GM21723 (cell line): ENCODE measurements around the gene ELK3.

Source experiments
- ATAC-seq: cut with Tn5 transposase; IDR thresholded peaks from one replicate; pipeline ENCODE4 v1.9.1; 2021; ENCODE audit warnings: mild to moderate bottlenecking, moderate library complexity; ENCODE audit not compliant: unreplicated experiment

Gene ELK3

DNA sequence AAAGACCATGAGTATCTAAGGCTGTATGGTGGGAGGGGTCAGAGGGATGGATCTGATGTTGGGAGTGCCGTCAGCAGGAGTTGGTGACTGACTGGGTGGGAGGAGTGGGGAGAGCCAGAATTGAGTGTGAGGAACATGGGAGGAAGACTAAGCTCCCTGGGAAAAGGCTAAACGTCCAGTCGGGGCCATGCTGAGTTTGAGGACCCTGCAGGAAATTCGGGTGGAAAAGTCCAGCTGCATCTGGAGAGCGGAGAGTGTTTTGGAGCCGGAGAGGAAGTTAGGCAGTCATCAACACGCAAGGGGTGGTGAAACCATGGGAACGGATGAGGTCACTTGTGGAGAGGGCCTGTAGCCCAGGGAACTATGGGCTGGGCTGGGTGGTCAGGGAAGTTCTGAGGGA lies 60.9 kb downstream of the ELK3 start:
- ATAC-seq: no peak

DNA sequence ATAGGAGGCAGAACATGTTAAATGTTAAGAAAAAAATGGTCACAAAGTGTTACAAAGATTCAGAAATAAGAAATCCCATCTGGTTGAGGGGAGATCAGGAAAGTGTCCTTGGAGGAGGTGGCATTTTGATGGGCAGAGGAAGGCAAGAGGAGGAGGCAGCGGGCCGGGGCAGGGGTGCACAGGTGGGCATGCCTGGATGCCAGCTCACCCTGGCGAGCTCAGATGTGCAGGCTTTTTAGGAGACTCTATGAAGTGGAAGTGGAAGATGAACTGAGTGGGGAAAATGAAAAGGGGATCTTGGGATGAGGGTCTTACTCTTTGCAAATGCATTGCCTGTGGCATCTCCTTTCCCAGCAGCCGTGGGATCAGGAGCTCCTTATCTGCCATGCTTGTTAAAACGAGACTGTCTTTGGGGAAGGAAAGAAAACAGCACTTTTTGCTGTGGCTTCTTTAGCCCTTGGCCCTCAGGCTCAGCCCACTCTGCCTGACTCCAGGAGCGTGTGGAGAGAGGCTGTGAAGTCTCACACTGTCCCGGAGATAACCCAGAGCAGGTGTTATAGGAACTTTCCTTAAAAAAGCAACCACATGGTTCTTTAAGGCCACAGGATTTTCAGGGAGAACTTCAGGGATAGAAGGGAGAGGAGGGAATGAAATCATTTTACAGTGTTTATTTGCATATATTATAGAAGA lies 62.6 kb downstream of the ELK3 start:
- no peak for ATAC-seq

DNA sequence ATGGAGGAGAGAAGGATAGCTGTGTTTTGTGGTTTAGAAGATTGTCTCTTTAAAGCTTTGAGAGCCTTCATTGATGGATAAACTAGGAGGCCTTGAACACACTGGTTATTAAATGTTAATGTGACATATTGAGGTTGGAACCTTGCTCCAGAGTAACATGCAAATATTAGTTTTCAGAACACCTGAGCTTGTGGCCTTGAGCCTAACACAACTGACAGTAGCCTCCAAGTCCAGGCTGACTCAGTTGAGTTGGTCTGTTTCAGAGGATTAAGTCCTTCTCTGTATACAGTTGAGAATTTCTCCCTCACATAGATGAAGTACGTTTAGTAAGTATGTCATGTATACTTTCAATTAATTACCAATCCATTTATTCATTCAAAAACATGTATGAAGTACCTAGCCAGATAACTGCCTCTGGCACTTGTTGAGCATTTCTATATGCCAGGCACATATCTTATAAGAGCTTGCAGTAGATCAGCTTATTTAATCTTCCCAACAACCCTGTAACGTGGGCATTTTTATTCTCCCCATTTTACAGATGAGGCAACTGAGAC lies 63.5 kb downstream of the ELK3 start:
- ATAC-seq: no peak

DNA sequence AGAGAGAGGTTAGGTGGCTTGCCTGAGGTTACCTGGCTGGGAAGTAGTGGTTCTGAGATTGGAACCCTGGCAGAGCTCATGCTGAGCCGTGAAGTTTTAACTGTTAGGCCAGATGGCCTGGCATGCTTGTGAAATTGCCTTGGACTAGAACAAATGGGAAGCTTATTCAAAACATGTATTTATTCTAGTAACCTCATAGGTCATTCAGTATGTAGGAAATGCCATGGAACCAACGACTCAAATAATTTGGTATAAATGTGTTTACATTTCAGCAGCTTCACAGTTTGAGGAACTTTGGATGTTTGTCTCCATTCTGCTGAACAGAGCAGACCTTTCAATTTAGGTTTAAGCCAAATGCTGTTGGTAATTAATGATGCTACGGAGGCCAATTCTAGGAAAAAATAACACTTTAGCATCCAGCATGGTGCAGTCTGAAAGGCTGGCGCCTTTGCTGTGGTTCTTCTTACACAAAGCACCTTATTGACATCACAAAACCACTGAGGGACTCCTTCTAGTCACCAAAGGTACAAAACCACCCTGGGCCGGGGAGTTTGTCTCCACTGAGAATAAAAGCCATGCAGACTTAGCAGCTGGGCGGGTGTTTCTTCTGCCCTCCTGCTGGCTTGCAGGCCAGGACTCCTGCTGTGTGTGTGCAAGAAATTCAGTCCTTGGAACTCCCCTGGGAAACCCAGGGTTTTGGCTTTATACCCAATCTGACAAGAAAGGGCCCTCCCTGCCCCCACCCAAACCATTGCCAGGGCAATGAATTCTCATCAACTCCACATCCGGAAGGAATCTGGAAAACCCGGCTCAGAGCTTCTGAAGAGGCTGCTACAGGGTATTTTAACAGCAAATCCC lies 64.2 kb downstream of the ELK3 start:
- no peak for ATAC-seq

DNA sequence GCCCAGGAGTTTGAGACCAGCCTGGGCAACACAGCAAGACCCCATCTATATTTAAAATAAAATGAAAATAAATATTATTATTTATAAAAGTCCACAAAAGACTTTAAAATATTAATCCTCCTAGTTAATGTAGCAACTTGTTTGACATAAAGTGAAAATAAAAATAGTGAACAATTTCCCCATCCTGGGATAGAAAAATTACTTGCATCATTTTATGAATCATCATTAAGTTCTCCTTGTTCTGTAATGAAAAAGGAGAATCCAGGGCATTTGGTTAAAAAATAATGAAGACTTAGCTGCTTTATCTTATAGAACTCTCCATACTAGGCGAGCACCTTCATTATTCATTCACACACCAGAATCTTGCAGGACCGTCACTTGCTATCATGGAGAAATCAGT lies 66.1 kb downstream of the ELK3 start:
- no peak for ATAC-seq

DNA sequence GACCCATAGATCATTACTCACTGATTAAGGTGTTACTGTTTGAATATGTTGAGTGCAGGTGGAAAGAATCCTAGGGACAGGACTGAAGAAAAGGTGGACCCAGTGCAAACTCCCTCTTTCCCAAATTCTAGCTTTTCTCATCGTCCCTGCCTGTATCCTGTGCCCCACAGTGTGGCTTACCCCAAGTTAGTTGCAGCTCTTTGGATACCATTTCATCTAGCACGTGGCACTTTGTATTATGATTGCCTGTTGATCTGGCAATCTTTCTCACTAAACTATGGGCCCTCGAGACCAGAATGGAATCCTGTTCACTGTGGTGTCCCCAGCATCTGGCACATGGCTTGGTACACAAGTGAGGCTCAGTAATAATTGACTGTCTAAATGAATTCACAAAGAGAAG lies 66.5 kb downstream of the ELK3 start:
- ATAC-seq: no peak

DNA sequence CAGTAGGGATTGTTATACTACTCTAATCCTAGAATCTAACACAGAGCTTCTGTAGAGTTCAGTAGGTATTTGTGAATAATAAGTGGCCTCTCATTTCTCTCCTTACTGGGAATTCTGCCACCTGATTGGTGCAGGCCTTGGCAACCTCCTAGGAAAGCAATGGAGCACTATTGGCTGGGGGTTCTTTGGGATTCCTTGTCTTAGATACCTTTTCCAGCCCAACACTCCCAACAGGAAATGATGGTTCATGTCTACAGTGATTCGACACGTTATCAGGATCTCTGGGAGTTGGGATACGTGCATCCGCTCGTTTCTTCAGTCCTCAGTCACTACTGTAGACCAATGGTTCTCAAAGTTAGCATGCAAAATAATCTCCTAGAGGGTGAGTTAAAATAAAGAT lies 67.4 kb downstream of the ELK3 start:
- ATAC-seq: no peak

DNA sequence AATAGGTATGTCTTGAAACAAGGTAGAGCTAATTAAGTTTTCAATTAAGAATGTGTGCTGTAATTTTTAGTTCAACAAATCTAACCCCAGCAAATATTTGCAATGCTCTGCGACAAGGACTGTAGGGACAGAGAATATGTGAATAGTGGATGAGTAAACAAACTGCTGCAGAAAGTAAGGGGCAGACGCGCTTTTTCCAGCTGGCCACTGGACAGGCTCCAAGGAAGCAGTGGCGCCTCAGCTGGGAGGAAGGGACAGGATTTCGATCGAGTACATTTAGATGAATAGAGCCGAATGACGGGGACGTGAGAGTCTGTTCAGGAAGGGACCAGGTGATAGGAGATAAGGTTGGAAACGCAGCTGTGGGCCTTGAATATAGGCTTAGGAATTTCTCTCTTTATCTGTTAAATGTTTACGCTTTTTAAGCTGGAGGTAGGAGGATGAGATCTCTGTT lies 69.3 kb downstream of the ELK3 start:
- no peak for ATAC-seq

DNA sequence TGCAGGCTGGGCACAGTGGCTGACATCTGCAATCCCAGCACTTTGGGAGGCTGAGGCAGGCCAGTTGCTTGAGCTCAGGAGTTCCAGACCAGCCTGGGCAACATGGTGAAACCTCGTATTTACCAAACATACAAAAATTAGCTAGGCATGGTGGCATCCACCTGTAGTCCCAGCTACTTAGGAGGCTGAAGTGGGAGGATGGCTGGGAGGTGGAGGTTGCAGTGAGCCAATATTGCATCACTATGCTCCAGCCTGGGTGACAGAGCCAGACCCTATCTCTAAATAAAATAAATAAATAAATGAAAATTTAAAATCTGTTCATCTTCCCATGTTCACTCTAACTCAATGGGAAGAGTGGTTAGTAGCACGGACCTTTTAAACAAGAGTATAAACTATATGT lies 71.2 kb downstream of the ELK3 start:
- ATAC-seq: no peak

DNA sequence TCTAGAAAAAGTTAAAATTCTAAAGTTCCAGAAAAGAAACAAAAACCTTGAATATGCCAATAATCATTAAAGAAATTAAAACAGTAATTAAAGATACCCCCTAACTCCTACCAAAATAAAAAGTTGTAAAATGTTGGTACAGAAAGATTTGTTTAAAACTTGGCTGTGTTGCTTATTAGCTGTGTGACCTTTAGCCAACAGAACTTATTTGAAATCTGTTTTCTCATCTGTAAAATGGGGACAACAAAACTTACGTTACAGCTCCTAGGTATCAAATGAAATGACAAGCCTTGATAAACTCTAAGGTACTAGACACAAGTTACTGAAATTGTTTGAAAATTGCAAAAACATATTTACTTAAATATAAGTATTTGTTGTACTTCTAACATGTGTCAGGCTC lies 71.7 kb downstream of the ELK3 start:
- no peak for ATAC-seq

DNA sequence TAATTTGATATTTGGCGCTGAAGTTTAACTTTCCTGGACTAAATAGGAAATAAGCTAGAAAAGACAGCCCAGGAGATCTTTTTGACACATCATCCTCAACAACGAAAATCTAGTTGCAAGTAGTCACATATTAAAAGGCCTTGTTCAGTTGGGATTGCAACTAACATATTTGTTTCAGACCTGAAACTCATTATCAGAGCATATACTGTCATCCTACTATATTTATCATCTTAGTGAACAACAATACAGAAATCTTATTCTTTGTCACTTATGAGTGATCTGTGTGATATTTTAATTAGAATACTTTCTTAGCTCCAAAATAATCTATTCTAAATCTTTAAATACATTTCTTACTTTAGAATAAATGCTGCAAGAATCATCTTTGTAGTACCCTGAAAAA lies 72.1 kb downstream of the ELK3 start:
- ATAC-seq: no peak

DNA sequence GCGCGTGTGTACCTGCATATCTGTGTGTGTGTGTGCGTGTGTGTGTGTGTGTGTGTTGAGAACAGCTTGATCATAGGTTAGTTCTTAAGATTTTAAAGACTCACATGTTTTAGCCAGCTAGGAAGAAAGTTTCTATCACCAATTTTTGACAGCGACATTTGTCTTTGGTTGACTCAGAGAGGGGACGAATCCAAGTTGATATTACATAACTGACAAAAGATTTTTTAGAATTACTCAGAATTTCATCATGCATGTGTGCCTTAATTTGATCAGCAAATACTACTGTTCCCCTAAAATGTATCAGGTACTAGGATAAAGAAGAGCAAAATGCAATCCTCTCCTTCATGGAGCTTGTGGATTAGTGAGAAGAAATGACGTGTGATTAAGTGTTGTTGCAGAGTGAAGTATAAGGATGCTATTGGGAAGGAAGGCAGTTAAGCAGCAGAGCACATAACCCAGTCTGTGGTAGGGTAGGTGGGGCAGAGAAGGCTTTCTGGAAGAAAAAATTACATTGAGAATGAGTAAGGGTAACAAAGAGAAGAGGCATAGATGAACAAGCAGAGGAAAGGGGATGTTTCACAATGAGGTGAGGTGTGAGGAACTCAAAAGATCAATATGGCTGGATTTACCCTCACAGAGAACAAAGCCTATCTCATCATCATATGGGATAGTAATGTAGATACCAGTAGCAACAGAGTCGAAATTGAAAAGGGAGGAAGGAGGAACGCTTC lies 77.5 kb downstream of the ELK3 start:
- ATAC-seq: no peak

DNA sequence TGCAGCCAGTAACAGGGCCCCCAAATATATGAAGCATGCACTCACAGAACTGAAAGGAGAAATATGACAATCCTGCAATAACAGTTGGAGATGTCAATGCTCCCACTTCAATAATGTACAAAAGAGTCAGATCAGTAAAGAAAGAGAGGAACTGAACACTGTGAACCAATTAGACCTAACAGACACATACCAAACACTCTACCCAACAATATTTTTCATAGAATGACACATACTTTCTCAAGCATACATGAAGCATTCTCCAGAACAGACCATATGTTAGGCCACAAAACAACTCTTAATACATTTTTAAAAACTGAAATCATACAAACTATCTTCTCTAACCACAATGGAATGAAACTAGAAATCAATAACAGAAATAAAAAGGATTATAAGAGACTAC lies 80.2 kb downstream of the ELK3 start:
- no peak for ATAC-seq

DNA sequence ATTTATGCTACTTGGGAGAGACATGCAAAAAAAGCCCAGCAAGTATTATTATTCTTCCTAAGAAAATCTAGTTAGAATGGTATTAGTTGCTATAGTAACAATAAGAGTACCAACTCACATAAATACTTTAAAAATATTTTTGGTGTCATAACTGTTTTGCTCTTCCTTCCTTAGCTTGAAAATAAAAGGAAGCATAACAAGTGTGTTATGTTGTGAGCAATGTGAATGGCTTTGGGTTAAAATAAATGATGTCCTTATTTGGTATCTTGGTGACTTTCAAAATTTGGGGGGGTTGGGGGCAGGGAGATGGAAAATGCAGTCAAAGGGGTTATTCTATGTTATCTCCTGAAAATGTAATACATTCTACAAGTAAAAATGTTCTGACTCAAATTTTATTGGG lies 91.0 kb downstream of the ELK3 start:
- no peak for ATAC-seq

DNA sequence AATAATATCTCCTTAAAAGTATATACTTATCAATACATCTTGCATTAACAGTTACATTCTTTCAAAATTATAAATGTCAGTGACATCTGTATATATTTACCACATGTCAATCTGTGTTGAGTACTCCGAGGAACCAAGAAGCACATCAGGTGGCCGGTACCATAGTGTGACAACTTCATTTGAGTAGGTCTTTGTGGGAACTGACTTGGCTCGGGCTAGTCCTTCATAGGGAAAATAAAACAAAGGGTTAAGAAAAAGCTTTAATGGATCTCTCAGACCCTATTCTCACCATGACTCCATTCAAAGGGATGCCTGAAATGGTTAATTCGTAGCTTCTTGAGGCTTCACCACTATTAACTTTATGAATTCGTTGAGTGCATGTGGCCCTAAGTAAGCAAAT lies 94.9 kb downstream of the ELK3 start:
- ATAC-seq: no peak

DNA sequence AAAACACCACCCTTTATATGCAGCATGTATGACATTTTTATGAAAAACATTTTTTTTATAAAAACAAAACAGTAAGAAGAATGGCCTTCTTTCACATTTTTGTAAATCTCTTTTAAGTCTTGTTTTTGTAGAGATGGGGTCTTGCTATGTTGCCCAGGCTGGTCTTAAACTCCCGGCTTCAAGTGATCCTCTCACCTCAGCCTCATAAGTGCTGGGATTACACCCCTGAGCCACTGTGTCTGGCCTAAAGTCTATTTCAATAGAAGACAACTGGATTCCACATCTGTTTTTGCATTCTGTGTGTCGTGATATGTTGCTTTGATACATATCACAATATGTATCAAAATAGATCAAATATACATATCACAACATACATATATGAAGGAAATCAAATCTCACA lies 98.9 kb downstream of the ELK3 start:
- no peak for ATAC-seq

DNA sequence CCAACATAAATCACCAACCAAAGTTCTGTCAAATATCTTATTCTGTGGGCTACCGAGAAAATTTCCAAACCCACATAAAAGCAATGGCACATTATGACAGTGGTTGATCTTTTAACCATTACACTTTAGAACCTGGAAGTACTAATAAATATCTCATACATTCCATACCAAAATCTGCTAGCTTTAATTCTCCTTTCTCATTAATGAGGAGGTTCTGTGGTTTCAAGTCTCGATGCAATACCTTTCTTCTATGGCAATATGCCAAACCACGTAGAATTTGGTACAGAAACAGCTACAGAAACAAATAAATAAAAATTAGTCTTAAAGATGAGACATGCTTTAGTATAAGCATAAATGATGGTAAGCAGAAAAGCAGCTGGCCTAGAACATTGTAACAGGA lies 100.7 kb downstream of the ELK3 start:
- ATAC-seq: no peak

DNA sequence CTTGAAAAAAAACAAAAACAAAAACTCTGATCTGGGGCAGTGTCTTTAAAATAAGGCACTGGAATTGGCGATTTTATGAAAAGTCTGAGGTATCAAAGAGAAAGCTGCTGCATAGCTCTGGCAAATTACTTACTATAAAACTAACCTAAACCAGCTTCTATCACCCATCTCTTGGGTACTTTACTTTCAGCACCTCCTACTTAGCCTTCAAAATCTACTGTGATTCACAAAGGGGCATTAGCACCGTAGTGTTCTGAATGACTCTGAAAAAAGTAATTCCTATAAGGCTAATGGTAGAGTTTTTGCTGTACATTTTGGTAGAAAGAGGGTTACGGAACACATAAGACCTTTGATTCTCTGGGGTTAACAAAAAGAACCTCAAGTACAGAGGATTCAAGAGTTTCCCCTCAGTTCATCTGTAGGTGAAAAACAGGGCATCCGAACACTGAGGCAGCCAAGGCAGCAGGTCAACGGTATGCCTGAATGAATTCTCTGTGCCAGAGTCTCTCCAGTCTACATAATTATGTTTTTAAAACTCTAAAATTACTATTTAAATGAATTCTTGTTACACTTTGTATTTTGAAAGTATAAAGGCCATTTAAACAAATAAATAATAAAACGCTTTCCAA lies 101.5 kb downstream of the ELK3 start:
- ATAC-seq: no peak

DNA sequence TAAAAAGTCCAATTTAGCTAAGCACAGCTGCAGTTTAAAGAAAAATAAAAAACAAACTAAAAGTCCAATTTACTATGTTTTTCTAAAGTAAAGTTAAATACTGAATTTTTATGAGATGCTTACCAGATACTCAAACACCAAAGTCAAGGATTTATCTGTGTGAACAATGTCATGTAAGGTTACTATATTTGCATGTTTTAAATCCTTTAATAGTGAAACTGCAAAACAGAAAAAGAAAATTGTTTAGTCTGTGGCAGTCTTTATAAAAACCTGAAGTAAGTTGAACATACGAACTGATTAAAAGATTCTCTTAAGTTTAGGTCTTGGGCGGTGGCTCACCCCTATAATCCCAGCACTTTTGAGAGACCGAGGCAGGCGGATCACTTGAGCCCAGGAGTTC lies 103.3 kb downstream of the ELK3 start:
- no peak for ATAC-seq

DNA sequence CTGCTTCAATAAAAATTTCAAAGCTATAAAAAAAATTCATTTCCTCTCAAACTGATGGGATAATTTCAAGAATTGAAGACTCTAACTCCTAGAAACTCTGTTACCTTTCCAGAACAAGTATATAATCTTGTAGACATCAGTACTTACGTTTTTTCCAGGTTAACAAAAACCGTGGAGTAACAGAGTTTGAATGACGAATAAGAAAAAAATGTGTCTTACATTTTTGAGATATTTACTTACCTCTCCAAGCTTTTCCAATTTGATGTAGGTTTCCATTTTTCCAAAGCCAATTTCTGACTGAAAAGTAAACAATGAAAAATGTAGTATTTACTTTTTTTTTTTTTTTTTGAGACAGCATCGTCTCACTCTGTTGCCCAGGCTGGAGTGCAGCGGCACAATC lies 105.9 kb downstream of the ELK3 start:
- ATAC-seq: no peak

DNA sequence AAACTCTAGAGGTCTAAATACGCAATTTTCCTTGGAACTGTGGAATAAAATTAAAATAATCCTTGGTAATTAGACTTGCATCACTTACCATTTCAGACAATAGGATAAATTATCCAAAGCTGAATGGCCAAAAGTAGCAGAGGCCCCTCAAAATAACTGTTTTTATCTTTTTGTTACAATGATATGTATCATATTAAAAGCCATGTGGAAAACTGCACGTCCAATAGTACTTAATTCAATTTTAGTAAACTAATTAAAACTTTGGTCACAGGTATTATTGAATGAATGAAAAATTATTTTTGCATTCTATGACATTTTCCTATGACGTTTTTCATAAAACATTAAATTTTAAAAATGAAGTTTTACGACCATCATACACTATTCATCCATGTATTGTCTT lies 107.6 kb downstream of the ELK3 start:
- ATAC-seq: no peak
